T-helper 9 cell (primary cell): ENCODE measurements around the gene SLC30A2.

Experiments used
- DNase-seq: peaks from one replicate; pipeline ENCODE4 v3.0.0-alpha.2; 2020

Gene SLC30A2

DNA sequence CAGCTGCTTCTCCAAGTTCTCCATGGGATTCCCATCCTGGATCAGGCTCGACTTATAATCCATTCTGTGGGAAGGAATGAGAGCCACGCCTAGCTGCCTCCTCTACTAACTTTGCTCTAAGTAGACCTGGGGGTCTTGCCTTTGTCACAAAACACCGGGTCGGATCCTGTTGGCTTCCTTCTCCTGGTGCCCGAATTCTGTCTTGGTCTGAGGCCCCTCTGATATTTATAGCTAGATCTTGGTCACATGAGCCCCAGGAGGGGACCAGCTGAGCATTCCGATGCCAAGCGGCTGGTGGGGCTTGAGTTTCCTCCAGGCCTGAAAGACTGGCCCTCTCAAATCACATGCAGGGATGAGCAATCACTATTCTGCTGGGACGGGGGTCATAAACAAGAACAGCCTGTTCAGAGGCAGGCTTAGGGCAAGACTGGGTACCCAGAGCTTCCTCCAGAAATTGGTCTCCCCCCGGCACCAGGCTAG lies 21.6 kb upstream of the SLC30A2 start, which contains the start of gene TRIM63:
TRIM63 (minus strand) TSS at position 199 of the 480 bp plus-strand sequence; CDS start at position 63, 136 bp downstream.
- no peak for DNase-seq

GRCh38 chr1:26066857-26067256 lies 20.9 kb upstream of the SLC30A2 start:
- DNase-seq = no peak

- DNase-seq = no peak
These were observed 20.2 kb upstream of the SLC30A2 start for GRCh38 chr1:26066160-26066559.

GRCh38 chr1:26064553-26064952 lies 18.6 kb upstream of the SLC30A2 start:
- no peak for DNase-seq

GRCh38 chr1:26060832-26061574 lies 15.1 kb upstream of the SLC30A2 start:
- no peak for DNase-seq

DNA sequence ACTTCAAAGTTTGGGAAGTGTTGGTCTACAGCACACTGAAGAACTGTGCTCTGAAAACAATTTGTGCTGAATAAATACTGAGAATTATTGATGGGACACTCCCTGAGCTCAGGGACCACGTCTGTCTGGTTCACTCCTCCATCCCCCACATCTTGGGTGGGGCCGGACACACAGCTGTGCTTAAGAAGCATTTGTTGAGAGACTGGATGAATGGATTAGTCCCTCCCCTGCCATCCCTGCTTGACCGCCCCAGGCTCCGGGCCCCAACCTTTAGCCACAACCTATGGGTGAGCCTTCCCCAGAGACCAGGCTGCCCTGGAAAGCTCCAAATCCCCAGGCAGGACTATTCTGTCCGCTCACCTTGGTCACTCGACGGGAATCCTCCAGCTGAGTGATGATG lies 14.0 kb upstream of the SLC30A2 start:
- no peak for DNase-seq

GRCh38 chr1:26058052-26058595 lies 12.2 kb upstream of the SLC30A2 start:
- no peak for DNase-seq

DNA sequence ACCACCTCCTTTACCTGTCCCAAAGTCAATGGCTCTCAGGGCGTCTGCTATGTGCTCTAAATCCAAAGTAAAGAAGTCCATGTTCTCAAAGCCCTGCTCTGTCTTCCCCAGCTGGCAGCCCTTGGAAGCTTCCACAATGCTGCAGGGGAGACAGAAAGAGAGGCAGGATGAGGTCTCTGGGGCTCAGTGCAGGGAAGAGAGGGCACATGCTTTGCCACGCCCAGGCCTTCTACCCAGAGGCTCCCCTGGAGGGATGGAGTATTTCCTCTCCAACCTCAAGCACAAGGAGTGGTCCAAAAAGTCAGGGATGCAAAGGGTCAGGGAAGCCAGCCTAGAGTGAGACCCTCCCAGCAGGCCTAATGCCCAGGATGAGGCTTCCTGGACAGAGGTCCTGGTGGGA lies 11.3 kb upstream of the SLC30A2 start:
- no peak for DNase-seq

- DNase-seq = no peak
These were observed 9.1 kb upstream of the SLC30A2 start for GRCh38 chr1:26055041-26055440.

GRCh38 chr1:26053718-26054560 lies 8.0 kb upstream of the SLC30A2 start:
- DNase-seq = no peak

GRCh38 chr1:26050248-26050640 lies 4.3 kb upstream of the SLC30A2 start:
- DNase-seq = no peak

- DNase-seq = no peak
These were observed 3.8 kb upstream of the SLC30A2 start for GRCh38 chr1:26049531-26050247.

- DNase-seq = no peak
These were observed 1.5 kb upstream of the SLC30A2 start for GRCh38 chr1:26047278-26047874.

- no peak for DNase-seq
These were observed 553 bp upstream of the SLC30A2 start for GRCh38 chr1:26046246-26047095.

- no peak for DNase-seq
These were observed 772 bp downstream of the SLC30A2 start for GRCh38 chr1:26044971-26045721.

DNA sequence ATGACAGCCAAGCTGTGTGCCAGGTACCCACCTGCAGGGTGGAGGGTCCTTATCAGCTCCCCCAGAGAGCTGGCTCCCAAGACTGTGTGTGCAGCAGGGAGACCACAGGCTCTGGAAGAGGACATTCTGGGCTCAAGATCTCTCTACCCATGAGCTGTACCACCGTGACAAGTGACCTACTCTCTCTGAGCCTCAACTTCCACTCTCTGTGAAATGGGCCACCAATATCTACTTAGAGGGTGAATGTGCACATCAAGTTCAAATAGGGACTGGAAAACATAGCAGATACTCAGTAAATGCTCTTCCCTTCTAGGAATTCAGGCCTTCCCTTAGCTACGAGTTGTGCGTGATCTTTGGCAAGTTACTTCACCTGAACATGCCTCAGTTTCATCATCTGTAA lies 1.5 kb downstream of the SLC30A2 start:
- DNase-seq = no peak

GRCh38 chr1:26043765-26044164 lies 2.2 kb downstream of the SLC30A2 start:
- DNase-seq = no peak

DNA sequence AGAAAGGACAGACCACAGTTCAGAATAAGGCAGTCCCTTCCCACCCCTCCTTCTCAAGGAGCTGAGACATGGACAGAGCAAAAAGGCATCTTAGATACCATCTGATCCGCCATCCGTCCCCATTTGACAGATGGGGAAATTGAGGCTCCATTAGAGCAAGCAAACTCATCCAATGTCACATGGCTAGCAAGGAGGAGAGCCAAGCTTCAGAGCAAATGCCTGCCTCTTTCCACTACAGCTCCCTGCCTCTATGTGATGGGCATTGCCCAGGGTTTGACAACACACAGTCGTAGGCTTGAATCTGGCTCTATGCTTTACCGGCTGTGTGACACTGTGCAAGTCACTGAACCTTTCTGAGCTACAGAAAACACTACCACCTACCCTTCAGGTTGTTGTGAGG lies 3.9 kb downstream of the SLC30A2 start:
- no peak for DNase-seq

- DNase-seq = no peak
These were observed 4.5 kb downstream of the SLC30A2 start for GRCh38 chr1:26041401-26041800.

DNA sequence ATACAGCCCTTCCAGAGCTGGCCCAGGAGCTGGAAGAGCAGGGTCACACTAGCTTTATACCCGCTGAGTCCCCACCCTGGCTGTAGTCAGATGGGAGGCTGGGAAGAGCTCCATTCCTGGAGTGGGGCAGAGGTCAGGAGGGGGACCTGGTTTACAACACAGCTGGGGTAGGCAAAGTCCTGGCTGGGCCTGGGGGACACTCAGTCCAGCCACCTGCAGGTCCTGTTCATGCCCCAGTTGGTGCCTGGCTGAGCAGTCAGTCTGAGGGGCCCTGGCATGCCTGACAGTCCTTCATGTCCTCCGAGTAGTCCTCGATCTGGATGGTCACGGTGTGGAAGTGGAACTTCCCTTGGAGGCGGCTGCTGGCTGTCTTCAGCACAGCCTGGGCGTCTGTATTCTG lies 7.0 kb downstream of the SLC30A2 start:
- DNase-seq = no peak

- DNase-seq = no peak
These were observed 7.4 kb downstream of the SLC30A2 start for GRCh38 chr1:26038477-26038876.
